ENCODE results near the gene FOXO3. TPM values are rescaled to one million over a fixed set of nuclear protein-coding genes. Genes with fewer than 3 reads are reported as not detected.

The FOXO3 gene
- total and polyA plus RNA-seq, 2 of the 13 experiments (the other 11 are each of a cell fraction or from before 2014, with no cell fraction given), result 16.0 to 22.5 TPM

DNA sequence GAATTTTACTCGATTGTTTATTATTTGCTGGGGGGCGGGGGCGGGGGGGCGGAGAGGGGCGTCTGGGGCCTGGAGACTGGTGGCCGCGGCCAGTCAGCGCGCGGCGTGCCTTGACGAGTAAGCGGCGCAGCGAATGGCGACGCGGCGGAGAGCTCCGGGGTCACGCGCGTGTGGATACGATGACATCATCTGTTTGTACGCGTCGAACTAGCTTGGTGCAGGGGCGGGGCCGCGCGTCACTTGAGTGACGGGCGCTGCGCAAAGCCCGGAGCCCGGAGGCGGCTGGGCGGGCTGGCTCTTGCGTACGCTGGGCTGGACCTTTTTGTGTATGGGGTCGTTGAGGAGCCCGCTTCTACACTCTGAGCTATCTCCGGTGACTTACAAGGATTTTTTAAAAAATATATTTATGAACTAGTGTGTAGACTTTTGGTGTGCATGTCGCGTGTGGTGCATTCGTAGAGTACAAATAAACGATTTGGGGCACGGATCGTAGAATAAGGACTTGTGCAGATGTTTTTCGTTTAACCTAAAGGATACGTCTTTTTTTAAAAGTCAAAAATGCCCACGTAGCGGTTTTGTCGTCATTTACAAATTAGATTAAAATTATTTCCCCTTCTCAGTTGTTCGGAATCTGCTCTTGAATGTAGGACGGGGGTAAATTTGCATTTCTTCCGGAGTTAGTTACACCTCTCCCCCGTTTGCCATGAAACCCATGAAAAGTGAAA, 2.2 kb upstream of the FOXO3 start (continued):
- TF ChIP-seq, protein P1, sequence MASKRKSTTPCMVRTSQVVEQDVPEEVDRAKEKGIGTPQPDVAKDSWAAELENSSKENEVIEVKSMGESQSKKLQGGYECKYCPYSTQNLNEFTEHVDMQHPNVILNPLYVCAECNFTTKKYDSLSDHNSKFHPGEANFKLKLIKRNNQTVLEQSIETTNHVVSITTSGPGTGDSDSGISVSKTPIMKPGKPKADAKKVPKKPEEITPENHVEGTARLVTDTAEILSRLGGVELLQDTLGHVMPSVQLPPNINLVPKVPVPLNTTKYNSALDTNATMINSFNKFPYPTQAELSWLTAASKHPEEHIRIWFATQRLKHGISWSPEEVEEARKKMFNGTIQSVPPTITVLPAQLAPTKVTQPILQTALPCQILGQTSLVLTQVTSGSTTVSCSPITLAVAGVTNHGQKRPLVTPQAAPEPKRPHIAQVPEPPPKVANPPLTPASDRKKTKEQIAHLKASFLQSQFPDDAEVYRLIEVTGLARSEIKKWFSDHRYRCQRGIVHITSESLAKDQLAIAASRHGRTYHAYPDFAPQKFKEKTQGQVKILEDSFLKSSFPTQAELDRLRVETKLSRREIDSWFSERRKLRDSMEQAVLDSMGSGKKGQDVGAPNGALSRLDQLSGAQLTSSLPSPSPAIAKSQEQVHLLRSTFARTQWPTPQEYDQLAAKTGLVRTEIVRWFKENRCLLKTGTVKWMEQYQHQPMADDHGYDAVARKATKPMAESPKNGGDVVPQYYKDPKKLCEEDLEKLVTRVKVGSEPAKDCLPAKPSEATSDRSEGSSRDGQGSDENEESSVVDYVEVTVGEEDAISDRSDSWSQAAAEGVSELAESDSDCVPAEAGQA (IDR thresholded peaks at IDR 0.05; ENCODE audit: low read depth), result no peak
- TF ChIP-seq, protein P1 (CRISPR knock-in tag; IDR thresholded peaks at IDR 0.05; ENCODE audit: borderline replicate concordance), result no peak
- TF ChIP-seq ZNF552 (CRISPR knock-in tag; IDR thresholded peaks at IDR 0.05; ENCODE audit: borderline replicate concordance) (no peak), ZSCAN31 (CRISPR knock-in tag; IDR thresholded peaks at IDR 0.05; ENCODE audit: low read depth) (no peak), ZNF225 (CRISPR knock-in tag; IDR thresholded peaks at IDR 0.05) (no peak), ZBTB7B (CRISPR knock-in tag; IDR thresholded peaks at IDR 0.05) (peak; percentile 68; the same call in 1 of the 2 replicates), CREB1 (IDR thresholded peaks at IDR 0.05) (peak; percentile 97), CREB1 (CRISPR knock-in tag; IDR thresholded peaks at IDR 0.05) (peak; percentile 96), KLF16 (CRISPR knock-in tag; IDR thresholded peaks at IDR 0.05) (peak in 1 of 2 experiments; percentile 76; a peak in 2 of 4 replicates), IKZF4 (CRISPR knock-in tag; IDR thresholded peaks at IDR 0.05; ENCODE audit: borderline replicate concordance, low read depth, not compliant biosample characterization) (no peak), HMG20A (CRISPR knock-in tag; IDR thresholded peaks at IDR 0.05; ENCODE audit: borderline replicate concordance) (0 out of 2 replicates have a peak, but pooled peaks have one; percentile 22), SSRP1 (CRISPR knock-in tag; IDR thresholded peaks at IDR 0.05) (no peak), ZFAT (CRISPR knock-in tag; conservative IDR thresholded peaks at IDR 0.05) (no peak), DNMT1 (CRISPR knock-in tag; IDR thresholded peaks at IDR 0.05) (no peak), ARID2 (CRISPR knock-in tag; IDR thresholded peaks at IDR 0.05; ENCODE audit: borderline replicate concordance) (0 out of 2 replicates have a peak, but pooled peaks have one; percentile 41), SIX4 (CRISPR knock-in tag; IDR thresholded peaks at IDR 0.05) (0 out of 2 replicates have a peak, but pooled peaks have one; percentile 40), GATAD1 (CRISPR knock-in tag; IDR thresholded peaks at IDR 0.05) (peak; percentile 78)
- TF ChIP-seq, protein P2, sequence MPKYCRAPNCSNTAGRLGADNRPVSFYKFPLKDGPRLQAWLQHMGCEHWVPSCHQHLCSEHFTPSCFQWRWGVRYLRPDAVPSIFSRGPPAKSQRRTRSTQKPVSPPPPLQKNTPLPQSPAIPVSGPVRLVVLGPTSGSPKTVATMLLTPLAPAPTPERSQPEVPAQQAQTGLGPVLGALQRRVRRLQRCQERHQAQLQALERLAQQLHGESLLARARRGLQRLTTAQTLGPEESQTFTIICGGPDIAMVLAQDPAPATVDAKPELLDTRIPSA (CRISPR knock-in tag; IDR thresholded peaks at IDR 0.05; ENCODE audit: borderline replicate concordance), result no peak
- TF ChIP-seq, protein P3, sequence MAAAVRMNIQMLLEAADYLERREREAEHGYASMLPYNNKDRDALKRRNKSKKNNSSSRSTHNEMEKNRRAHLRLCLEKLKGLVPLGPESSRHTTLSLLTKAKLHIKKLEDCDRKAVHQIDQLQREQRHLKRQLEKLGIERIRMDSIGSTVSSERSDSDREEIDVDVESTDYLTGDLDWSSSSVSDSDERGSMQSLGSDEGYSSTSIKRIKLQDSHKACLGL (CRISPR knock-in tag; IDR thresholded peaks at IDR 0.05), result no peak
- TF ChIP-seq, protein P4, sequence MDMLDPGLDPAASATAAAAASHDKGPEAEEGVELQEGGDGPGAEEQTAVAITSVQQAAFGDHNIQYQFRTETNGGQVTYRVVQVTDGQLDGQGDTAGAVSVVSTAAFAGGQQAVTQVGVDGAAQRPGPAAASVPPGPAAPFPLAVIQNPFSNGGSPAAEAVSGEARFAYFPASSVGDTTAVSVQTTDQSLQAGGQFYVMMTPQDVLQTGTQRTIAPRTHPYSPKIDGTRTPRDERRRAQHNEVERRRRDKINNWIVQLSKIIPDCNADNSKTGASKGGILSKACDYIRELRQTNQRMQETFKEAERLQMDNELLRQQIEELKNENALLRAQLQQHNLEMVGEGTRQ (IDR thresholded peaks at IDR 0.05; ENCODE audit: low read depth, low read length), result no peak; the same call in 1 of the 2 replicates
- TF ChIP-seq, protein P4 (CRISPR knock-in tag; IDR thresholded peaks at IDR 0.05; ENCODE audit: borderline replicate concordance), result no peak
